CD14-positive monocyte (primary cell): ENCODE measurements around the gene ELAVL2. TPM values are rescaled to one million over a fixed set of nuclear protein-coding genes. Genes with fewer than 3 reads are reported as not detected.

Source experiments
- DNase-seq, 3 donors: peaks; one replicate each; pipeline ENCODE4 v3.0.0-alpha.2; 2011 to 2022
- H2AFZ ChIP-seq: 2 replicates; pipeline ENCODE4 v1.6.0; 2012; ENCODE audit warnings: mild to moderate bottlenecking, low read depth, low read length, inconsistent platforms; ENCODE audit not compliant: insufficient read depth, poor library complexity, severe bottlenecking
- H3K27ac ChIP-seq, 2 donors: 1 replicate in 1 of 2; 2 replicates in 1 of 2; pipeline ENCODE4 v1.5.1; 2012 to 2013; ENCODE audit warnings: low read length in 2 of 2, control low read depth in 1 of 2, inconsistent platforms in 1 of 2, low read depth in 1 of 2, mild to moderate bottlenecking in 1 of 2
- H3K27me3 ChIP-seq, 2 donors: one replicate each; pipeline versions ENCODE4 v1.6.0 to v1.6.1; 2011 to 2013; ENCODE audit warnings: low read length in 2 of 2; ENCODE audit not compliant: control insufficient read depth in 2 of 2, insufficient read depth in 2 of 2
- H3K36me3 ChIP-seq, 2 donors: replicated peaks in 1 of 2; 1 replicate in 1 of 2; 2 replicates in 1 of 2; pipeline versions ENCODE4 v1.5.1 to v1.6.1; 2012 to 2013; ENCODE audit warnings: low read length in 2 of 2, control low read depth in 1 of 2, inconsistent platforms in 1 of 2, mild to moderate bottlenecking in 1 of 2; ENCODE audit not compliant: insufficient read depth in 2 of 2, control insufficient read depth in 1 of 2
- H3K4me1 ChIP-seq, 2 donors: 1 replicate in 1 of 2; 2 replicates in 1 of 2; pipeline versions ENCODE4 v1.5.1 to v1.6.1; 2012 to 2013; ENCODE audit warnings: low read length in 2 of 2, control low read depth in 1 of 2, inconsistent platforms in 1 of 2, mild to moderate bottlenecking in 1 of 2, moderate library complexity in 1 of 2; ENCODE audit not compliant: insufficient read depth in 2 of 2, control insufficient read depth in 1 of 2
- H3K4me2 ChIP-seq: replicated peaks from 2 replicates; pipeline ENCODE3; 2012; ENCODE audit warnings: low read length, moderate library complexity, mild to moderate bottlenecking; ENCODE audit not compliant: poor library complexity, severe bottlenecking; ENCODE audit errors: extremely low read depth
- H3K4me3 ChIP-seq, 3 experiments: fragments of 200-600 bp in 1 of 3; sonication (generic) in 1 of 3; replicated peaks in 1 of 3; 1 replicate in 2 of 3; 2 replicates in 1 of 3; pipeline ENCODE4 v1.5.1; 2011 to 2013; ENCODE audit warnings: low read length in 3 of 3, mild to moderate bottlenecking in 3 of 3, control low read depth in 2 of 3, low read depth in 2 of 3, inconsistent platforms in 1 of 3, moderate library complexity in 1 of 3
- H3K79me2 ChIP-seq: 2 replicates; pipeline ENCODE4 v1.6.0; 2012; ENCODE audit warnings: mild to moderate bottlenecking, control low read depth, inconsistent platforms, low read length, moderate library complexity; ENCODE audit not compliant: insufficient read depth
- H3K9ac ChIP-seq: 2 replicates; pipeline ENCODE4 v1.6.0; 2017; ENCODE audit warnings: low read length, mild to moderate bottlenecking; ENCODE audit not compliant: insufficient read depth, poor library complexity, severe bottlenecking
- H3K9me3 ChIP-seq, 2 donors: replicated peaks in 1 of 2; 1 replicate in 1 of 2; 2 replicates in 1 of 2; pipeline versions ENCODE4 v1.5.1 to v1.6.1; 2012 to 2013; ENCODE audit warnings: low read length in 2 of 2, control low read depth in 1 of 2; ENCODE audit not compliant: control insufficient read depth in 1 of 2, insufficient read depth in 1 of 2
- H4K20me1 ChIP-seq: 2 replicates; pipeline ENCODE4 v1.6.0; 2012; ENCODE audit warnings: mild to moderate bottlenecking, low read length, control low read depth, moderate library complexity; ENCODE audit not compliant: insufficient read depth
- H3K27ac Mint-ChIP-seq, 7 donors: one replicate each; pipeline ENCODE4 v1.8.0; 2020; ENCODE audit warnings: mild to moderate bottlenecking in 7 of 7, mixed read lengths in 7 of 7, moderate library complexity in 6 of 7, inconsistent platforms in 2 of 7
- H3K27me3 Mint-ChIP-seq, 3 donors: one replicate each; pipeline ENCODE4 v1.8.0; 2021 to 2022; ENCODE audit warnings: low read depth in 3 of 3, mild to moderate bottlenecking in 3 of 3, mixed read lengths in 3 of 3, moderate library complexity in 3 of 3, inconsistent platforms in 1 of 3
- H3K36me3 Mint-ChIP-seq, 2 donors: one replicate each; pipeline ENCODE4 v1.8.0; 2020; ENCODE audit warnings: mixed read lengths in 2 of 2, inconsistent platforms in 1 of 2, mild to moderate bottlenecking in 1 of 2
- H3K4me1 Mint-ChIP-seq: one replicate; pipeline ENCODE4 v1.8.0; 2020; ENCODE audit warnings: mild to moderate bottlenecking, mixed read lengths
- H3K4me3 Mint-ChIP-seq, 2 donors: one replicate each; pipeline ENCODE4 v1.8.0; 2020; ENCODE audit warnings: mild to moderate bottlenecking in 2 of 2, mixed read lengths in 2 of 2, moderate library complexity in 1 of 2
- H3K9me3 Mint-ChIP-seq, 7 donors: one replicate each; pipeline ENCODE4 v1.8.0; 2020 to 2022; ENCODE audit warnings: mixed read lengths in 7 of 7, mild to moderate bottlenecking in 6 of 7, moderate library complexity in 6 of 7, inconsistent platforms in 2 of 7
- WGBS: methylation state at CpG from one replicate; pipeline ENCODE4 v1.1.5; 2013; ENCODE audit warnings: missing lambda C conversion rate; ENCODE audit not compliant: insufficient coverage; 5-methylcytosine and 5-hydroxymethylcytosine counted together
- intact Hi-C, 2 donors: fragments of 100-400 bp; cut with micrococcal nuclease; formaldehyde crosslinking; loops; one replicate each; pipeline versions ENCODE4 v1.15.0 to v1.15.1; 2023
- polyA plus RNA-seq, 3 donors: library from polyadenylated mRNA; depleted of rRNA in 1 of 3; unstranded in 2 of 3; stranded (reverse) in 1 of 3; fragments of 300-500 nt in 2 of 3; fragments of >200 nt in 1 of 3; fragmentation: Illumina TruSeq in 2 of 3; gene quantifications; 1 replicate in 2 of 3; 2 replicates in 1 of 3; pipeline ENCODE4 v1.2.3, GENCODE V29; 2012 to 2021
- TF ChIP-seq, protein P1 (sequence below): fragments of 200-600 bp; IDR thresholded peaks from one replicate; pipeline ENCODE4 v1.8.0; 2022; ENCODE audit warnings: antibody characterized with exemption, mild to moderate bottlenecking

The ELAVL2 gene
- polyA plus RNA-seq, 3 donors, result not detected

DNA sequence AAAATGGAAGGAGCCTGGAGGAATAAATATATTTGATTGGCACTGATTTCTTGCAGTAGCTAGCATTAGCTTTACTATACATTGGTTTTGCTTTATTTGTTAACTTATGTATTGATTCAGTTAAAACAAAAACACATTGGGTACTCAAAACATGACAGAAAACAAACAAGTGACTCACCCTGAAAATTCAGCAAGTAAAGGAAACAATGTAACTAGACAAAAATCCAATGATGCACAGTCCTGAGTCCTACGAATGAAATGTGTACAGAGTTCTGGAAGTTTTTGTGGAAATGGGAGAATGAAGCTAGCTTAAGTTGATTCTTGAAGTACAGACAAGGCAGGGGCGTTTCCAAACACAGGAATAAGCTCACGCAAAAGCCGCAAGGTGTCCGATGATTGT, 175.0 kb downstream of the ELAVL2 start:
- Mint-ChIP-seq H3K9me3 (peaks cover 0 to 4% (median 0%) of the 10 kb centered on the region in 7 donors), H3K27ac (no peak overlapping the region), H3K4me3 (no peak overlapping the region), H3K27me3 (peaks cover 0 to 2% (median 0%) of the 10 kb centered on the region in 3 donors), H3K4me1 (no peaks in the 10 kb centered on the region), H3K36me3 (no peaks in the 10 kb centered on the region)
- DNase-seq, result no peak
- H3K27ac ChIP-seq, result no peak overlapping the region
- no peaks in the 10 kb centered on the region for H3K4me1 ChIP-seq
- H3K27me3 ChIP-seq, result no peaks in the 10 kb centered on the region
- no peaks in the 10 kb centered on the region for H3K79me2 ChIP-seq
- H3K4me2 ChIP-seq, result no peak overlapping the region
- H4K20me1 ChIP-seq, result no peaks in the 10 kb centered on the region
- 89% methylated on average over 1 of the region's 5 CpGs for WGBS
- TF ChIP-seq, protein P1, sequence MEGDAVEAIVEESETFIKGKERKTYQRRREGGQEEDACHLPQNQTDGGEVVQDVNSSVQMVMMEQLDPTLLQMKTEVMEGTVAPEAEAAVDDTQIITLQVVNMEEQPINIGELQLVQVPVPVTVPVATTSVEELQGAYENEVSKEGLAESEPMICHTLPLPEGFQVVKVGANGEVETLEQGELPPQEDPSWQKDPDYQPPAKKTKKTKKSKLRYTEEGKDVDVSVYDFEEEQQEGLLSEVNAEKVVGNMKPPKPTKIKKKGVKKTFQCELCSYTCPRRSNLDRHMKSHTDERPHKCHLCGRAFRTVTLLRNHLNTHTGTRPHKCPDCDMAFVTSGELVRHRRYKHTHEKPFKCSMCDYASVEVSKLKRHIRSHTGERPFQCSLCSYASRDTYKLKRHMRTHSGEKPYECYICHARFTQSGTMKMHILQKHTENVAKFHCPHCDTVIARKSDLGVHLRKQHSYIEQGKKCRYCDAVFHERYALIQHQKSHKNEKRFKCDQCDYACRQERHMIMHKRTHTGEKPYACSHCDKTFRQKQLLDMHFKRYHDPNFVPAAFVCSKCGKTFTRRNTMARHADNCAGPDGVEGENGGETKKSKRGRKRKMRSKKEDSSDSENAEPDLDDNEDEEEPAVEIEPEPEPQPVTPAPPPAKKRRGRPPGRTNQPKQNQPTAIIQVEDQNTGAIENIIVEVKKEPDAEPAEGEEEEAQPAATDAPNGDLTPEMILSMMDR, result no peak
- peaks cover 3 to 4% of the 10 kb centered on the region in 2 donors for H3K9me3 ChIP-seq
- H3K36me3 ChIP-seq, result no peaks in the 10 kb centered on the region
- intact Hi-C loops, result no loop called here
- H3K4me3 ChIP-seq, result no peak overlapping the region
- H3K9ac ChIP-seq, result no peak overlapping the region
- no peak overlapping the region for H2AFZ ChIP-seq

DNA sequence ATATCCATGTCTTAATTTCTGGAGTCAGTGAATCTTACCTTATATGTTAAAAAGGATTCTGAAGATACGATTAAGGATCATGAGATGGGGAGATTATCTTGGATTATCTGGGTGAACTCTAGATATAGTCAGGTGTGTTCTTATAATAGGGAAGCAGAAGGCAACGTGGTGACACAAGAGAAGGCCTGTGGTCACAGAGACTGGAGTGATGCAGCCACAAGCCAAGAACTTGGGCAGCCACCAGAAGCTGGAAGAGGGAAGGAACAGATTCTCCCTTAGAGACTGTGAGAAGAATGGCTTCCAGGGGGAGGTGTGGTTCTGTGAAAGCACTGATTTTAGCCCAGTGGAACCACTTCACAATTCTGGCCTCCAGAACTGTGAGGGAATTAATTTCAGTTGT, 177.4 kb downstream of the ELAVL2 start:
- intact Hi-C loops, result no loop called here
- WGBS, result 100% methylated on average over 2 of the region's 2 CpGs
- H3K4me1 Mint-ChIP-seq, result no peaks in the 10 kb centered on the region

More for the DNA sequence above, 177.4 kb downstream of the ELAVL2 start:
- no peak overlapping the region for H2AFZ ChIP-seq
- H3K36me3 Mint-ChIP-seq, result no peaks in the 10 kb centered on the region
- H3K4me3 ChIP-seq, result no peak overlapping the region
- no peaks in the 10 kb centered on the region for H4K20me1 ChIP-seq
- peaks cover 0 to 2% (median 0%) of the 10 kb centered on the region in 3 donors for H3K27me3 Mint-ChIP-seq
- H3K4me2 ChIP-seq, result no peak overlapping the region
- H3K27me3 ChIP-seq, result no peaks in the 10 kb centered on the region
- H3K4me1 ChIP-seq, result no peaks in the 10 kb centered on the region
- no peaks in the 10 kb centered on the region for H3K79me2 ChIP-seq
- no peak overlapping the region for H3K9ac ChIP-seq
- peaks cover 3 to 4% of the 10 kb centered on the region in 2 donors for H3K9me3 ChIP-seq
- no peak for DNase-seq
- no peak overlapping the region for H3K27ac Mint-ChIP-seq
- TF ChIP-seq, protein P1, result no peak
- no peak overlapping the region for H3K27ac ChIP-seq
- peaks cover 0 to 6% (median 2%) of the 10 kb centered on the region in 7 donors for H3K9me3 Mint-ChIP-seq
- no peaks in the 10 kb centered on the region for H3K36me3 ChIP-seq
- no peak overlapping the region for H3K4me3 Mint-ChIP-seq
